H54 (cell line): ENCODE measurements around the gene CGN.

ENCODE experiments used
- DNase-seq: peaks from one replicate; pipeline ENCODE4 v3.0.0; 2011; ENCODE audit warnings: low spot score, mixed read lengths; ENCODE audit not compliant: insufficient read length
- FAIRE-seq: peaks from 3 replicates; lab custom pipeline; 2011; peaks lifted over from hg19 to GRCh38; lab: Jason Lieb, UNC
- POLR2A ChIP-seq: IDR thresholded peaks from 2 replicates; pipeline ENCODE4 v1.6.1; 2011; ENCODE audit warnings: low read depth, mild to moderate bottlenecking, low read length

The CGN gene

DNA sequence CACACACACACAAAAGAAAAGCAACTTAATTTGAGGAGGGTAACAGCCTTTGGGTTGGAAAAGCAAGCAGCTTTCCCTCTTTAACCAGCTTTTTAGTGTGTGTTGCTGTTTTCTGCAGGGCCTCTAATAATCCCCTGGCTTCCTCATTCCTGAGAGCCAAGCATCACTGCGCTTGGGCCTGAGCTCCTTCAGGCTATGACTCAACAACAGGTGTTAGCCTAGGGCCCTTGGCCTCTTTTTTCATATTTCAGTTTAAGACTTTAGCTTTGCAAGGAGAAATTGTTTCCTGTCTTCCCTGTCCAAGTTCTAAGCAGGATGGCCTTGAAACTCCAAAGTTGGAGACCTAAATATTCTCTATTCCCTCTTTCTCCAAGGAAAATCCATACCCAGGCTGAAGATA is 74.4 kb downstream of the CGN start:
- no peak for TF ChIP-seq POLR2A
- FAIRE-seq, result peak; percentile 23
- peak; percentile 64 for DNase-seq
